Left renal cortex interstitium (tissue), 4 donors: Measurements from ENCODE around the gene C2CD3. TPM values are rescaled to one million over a fixed set of nuclear protein-coding genes. Genes with fewer than 3 reads are reported as not detected.

Source experiments
- DNase-seq, 4 donors: peaks; one replicate each; pipeline ENCODE4 v3.0.0-alpha.2; 2013; ENCODE audit warnings: low read depth in 4 of 4, low spot score in 2 of 4, missing footprints in 1 of 4
- polyA plus RNA-seq, 4 donors: library from polyadenylated mRNA; unstranded; fragments of 120-200 nt; gene quantifications; one replicate each; pipeline ENCODE4 v1.2.1, GENCODE V29; 2013; ENCODE audit not compliant: insufficient read length in 4 of 4

The C2CD3 gene
- polyA plus RNA-seq, 4 donors = 19.6 to 25.2 (median 22.5) TPM

- no peak for DNase-seq
Measured at GRCh38 chr11:73969991-73970800, 200.6 kb downstream of the C2CD3 start.

- no peak for DNase-seq
Measured at GRCh38 chr11:73969091-73969490, 201.7 kb downstream of the C2CD3 start.

- DNase-seq = no peak
Measured at GRCh38 chr11:73968356-73968966, 202.3 kb downstream of the C2CD3 start.

- no peak for DNase-seq
Measured at GRCh38 chr11:73965764-73966121, 205.1 kb downstream of the C2CD3 start.

GRCh38 chr11:73965076-73965763 is 205.6 kb downstream of the C2CD3 start:
- no peak for DNase-seq

- DNase-seq = no peak
Measured at GRCh38 chr11:73963861-73964260, 206.9 kb downstream of the C2CD3 start.

Other genes with a start within 250 kb of the C2CD3 start
- gene DNAJB13, start 220.0 kb downstream of the C2CD3 start, polyA plus RNA-seq = 1 to 10 TPM; 2.2 to 7.0 (median 4.2) TPM
- gene UCP2, start 188.2 kb downstream of the C2CD3 start, polyA plus RNA-seq = 10 to 100 TPM; 53.4 to 81.2 (median 70.1) TPM
- gene UCP3, start 161.9 kb downstream of the C2CD3 start, polyA plus RNA-seq = 1 to 10 TPM; 1.4 to 5.3 (median 3.0) TPM
- gene PPME1, start 287 bp upstream of the C2CD3 start, polyA plus RNA-seq = 10 to 100 TPM; 36.4 to 43.6 (median 41.2) TPM
- 1 to 10 TPM in 3 of 4 donors, under 1 TPM in 1; 0.76 to 1.7 (median 1.2) TPM for gene P4HA3, start 140.6 kb upstream of the C2CD3 start, polyA plus RNA-seq
- gene PGM2L1, start 227.4 kb upstream of the C2CD3 start, polyA plus RNA-seq = 1 to 10 TPM; 2.8 to 5.1 (median 3.5) TPM